Liver (tissue), 9 donors: Measurements from ENCODE around the gene KRT16. TPM values are rescaled to one million over a fixed set of nuclear protein-coding genes. Genes with fewer than 3 reads are reported as not detected.
"Not testable (repeated sequence)": the region's sequence is repeated elsewhere in the genome, so short reads cannot be mapped to it uniquely, and the experiment has no call there.

Source experiments
- DNase-seq: peaks from one replicate; pipeline ENCODE4 v3.0.0-alpha.2; 2017; ENCODE audit warnings: low spot score
- H3K27ac ChIP-seq, 2 donors: one replicate each; pipeline ENCODE4 v1.7.0; 2013; ENCODE audit warnings: inconsistent platforms in 2 of 2, low read length in 2 of 2, control low read depth in 1 of 2, low read depth in 1 of 2, mild to moderate bottlenecking in 1 of 2
- H3K27me3 ChIP-seq, 4 donors: one replicate each; pipeline versions ENCODE4 v1.6.1 to v1.7.0; 2013; ENCODE audit warnings: low read length in 3 of 4, inconsistent platforms in 1 of 4, mild to moderate bottlenecking in 1 of 4, moderate library complexity in 1 of 4; ENCODE audit not compliant: control insufficient read depth in 4 of 4, insufficient read depth in 4 of 4
- H3K36me3 ChIP-seq, 4 donors: one replicate each; pipeline versions ENCODE4 v1.6.1 to v1.7.0; 2013; ENCODE audit warnings: low read length in 3 of 4, mild to moderate bottlenecking in 3 of 4, low read depth in 1 of 4, moderate library complexity in 1 of 4; ENCODE audit not compliant: control insufficient read depth in 4 of 4, insufficient read depth in 3 of 4
- H3K4me1 ChIP-seq, 4 donors: one replicate each; pipeline versions ENCODE4 v1.6.1 to v1.7.0; 2013; ENCODE audit warnings: low read length in 3 of 4, mild to moderate bottlenecking in 3 of 4, moderate library complexity in 1 of 4; ENCODE audit not compliant: control insufficient read depth in 4 of 4, insufficient read depth in 4 of 4
- H3K4me3 ChIP-seq, 3 donors: one replicate each; pipeline versions ENCODE4 v1.6.1 to v1.7.0; 2013; ENCODE audit warnings: low read length in 3 of 3, control low read depth in 1 of 3, low read depth in 1 of 3, mild to moderate bottlenecking in 1 of 3
- H3K9ac ChIP-seq, 2 donors: one replicate each; pipeline ENCODE4 v1.7.0; 2013; ENCODE audit warnings: low read length in 2 of 2, mild to moderate bottlenecking in 2 of 2, moderate library complexity in 2 of 2, control low read depth in 1 of 2, low read depth in 1 of 2
- H3K9me3 ChIP-seq, 4 donors: one replicate each; pipeline versions ENCODE4 v1.6.1 to v1.7.0; 2013; ENCODE audit warnings: low read length in 3 of 4; ENCODE audit not compliant: control insufficient read depth in 4 of 4
- CTCF ChIP-seq: fragments of 150-350 bp; IDR thresholded peaks from 2 replicates; pipeline ENCODE4 v1.5.1; 2017; ENCODE audit warnings: improper control_type of control experiment, low read depth, low read length; ENCODE audit not compliant: missing input control
- EGR1 ChIP-seq, 2 donors: IDR thresholded peaks; 2 replicates each; pipeline ENCODE4 v1.6.1; 2016 to 2018; ENCODE audit warnings: antibody characterized with exemption in 2 of 2, low read depth in 2 of 2
- FOXA1 ChIP-seq: IDR thresholded peaks from 2 replicates; pipeline ENCODE4 v1.6.1; 2016; ENCODE audit warnings: antibody characterized with exemption
- GABPA ChIP-seq, 2 donors: IDR thresholded peaks in 1 of 2; conservative IDR thresholded peaks in 1 of 2; 2 replicates each; pipeline ENCODE4 v1.6.1; 2016; ENCODE audit warnings: antibody characterized with exemption in 2 of 2, mild to moderate bottlenecking in 1 of 2, moderate library complexity in 1 of 2
- HNF4A ChIP-seq, 2 donors: conservative IDR thresholded peaks; 2 replicates each; pipeline ENCODE4 v1.6.1; 2016; ENCODE audit warnings: antibody characterized with exemption in 2 of 2, mild to moderate bottlenecking in 2 of 2
- HNF4G ChIP-seq: IDR thresholded peaks from 2 replicates; pipeline ENCODE4 v1.6.1; 2016; ENCODE audit warnings: antibody characterized with exemption
- JUND ChIP-seq, 2 donors: IDR thresholded peaks; 2 replicates each; pipeline ENCODE4 v1.6.1; 2016; ENCODE audit warnings: antibody characterized with exemption in 2 of 2
- NR2F2 ChIP-seq: IDR thresholded peaks from 2 replicates; pipeline ENCODE4 v1.6.1; 2016; ENCODE audit warnings: antibody characterized with exemption
- RAD21 ChIP-seq, 2 donors: IDR thresholded peaks; 2 replicates each; pipeline ENCODE4 v1.6.1; 2016; ENCODE audit warnings: antibody characterized with exemption in 2 of 2, mild to moderate bottlenecking in 2 of 2
- RXRA ChIP-seq, 2 donors: IDR thresholded peaks; 2 replicates each; pipeline ENCODE4 v1.6.1; 2017 to 2018; ENCODE audit warnings: antibody characterized with exemption in 2 of 2, mild to moderate bottlenecking in 1 of 2
- SP1 ChIP-seq: IDR thresholded peaks from 2 replicates; pipeline ENCODE4 v1.6.1; 2018; ENCODE audit warnings: antibody characterized with exemption, mild to moderate bottlenecking
- YY1 ChIP-seq: IDR thresholded peaks from 2 replicates; pipeline ENCODE4 v1.6.1; 2016; ENCODE audit warnings: antibody characterized with exemption, mild to moderate bottlenecking
- WGBS: extraction: QIAGEN DNeasy Blood & Tissue Kit; methylation state at CpG from one replicate; pipeline ENCODE4 v1.1.7; 2013; 5-methylcytosine and 5-hydroxymethylcytosine counted together
- polyA plus RNA-seq, 2 donors: library from polyadenylated mRNA; stranded (reverse) in 1 of 2; unstranded in 1 of 2; fragments of 200-250 nt in 1 of 2; fragments of >200 nt in 1 of 2; fragmentation: Nextera tagmentation in 1 of 2; extraction: Ambion mirVana in 1 of 2; gene quantifications; one replicate each; pipeline versions ENCODE4 v1.2.1 to v1.2.3, GENCODE V29; 2013 to 2015
- total RNA-seq, 2 donors: library from RNA; depleted of rRNA; stranded (reverse); fragments of >200 nt; gene quantifications; one replicate each; pipeline ENCODE4 v1.2.3, GENCODE V29; 2014
- TF ChIP-seq, protein P1 (sequence below): IDR thresholded peaks from 2 replicates; pipeline ENCODE4 v1.6.1; 2016; ENCODE audit warnings: antibody characterized with exemption
- TF ChIP-seq, protein P2 (sequence below): IDR thresholded peaks from 2 replicates; pipeline ENCODE4 v1.6.1; 2016; ENCODE audit warnings: antibody characterized with exemption
- donor health status: healthy.
- donor health status: healthy.
- donor health status: healthy.
- donor health status: healthy.
- donor health status: healthy.

The KRT16 gene
- total and polyA plus RNA-seq, 4 donors = not detected

- TF ChIP-seq RXRA (IDR thresholded peaks at IDR 0.05) = no peak
- no peak for TF ChIP-seq YY1
- no peak for TF ChIP-seq NR2F2
- no peak for TF ChIP-seq SP1
- TF ChIP-seq, protein P1, sequence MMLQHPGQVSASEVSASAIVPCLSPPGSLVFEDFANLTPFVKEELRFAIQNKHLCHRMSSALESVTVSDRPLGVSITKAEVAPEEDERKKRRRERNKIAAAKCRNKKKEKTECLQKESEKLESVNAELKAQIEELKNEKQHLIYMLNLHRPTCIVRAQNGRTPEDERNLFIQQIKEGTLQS = no peak
- TF ChIP-seq HNF4G = no peak
- TF ChIP-seq RAD21 (IDR thresholded peaks at IDR 0.05) = no peak
- TF ChIP-seq CTCF = no peak
- no peak for TF ChIP-seq JUND (IDR thresholded peaks at IDR 0.05)
- TF ChIP-seq FOXA1 = no peak
- TF ChIP-seq GABPA (IDR thresholded peaks at IDR 0.05 in 1 of 2, conservative IDR thresholded peaks at IDR 0.05 in 1 of 2) = no peak
- no peak for TF ChIP-seq HNF4A (conservative IDR thresholded peaks at IDR 0.05)
- TF ChIP-seq, protein P2, sequence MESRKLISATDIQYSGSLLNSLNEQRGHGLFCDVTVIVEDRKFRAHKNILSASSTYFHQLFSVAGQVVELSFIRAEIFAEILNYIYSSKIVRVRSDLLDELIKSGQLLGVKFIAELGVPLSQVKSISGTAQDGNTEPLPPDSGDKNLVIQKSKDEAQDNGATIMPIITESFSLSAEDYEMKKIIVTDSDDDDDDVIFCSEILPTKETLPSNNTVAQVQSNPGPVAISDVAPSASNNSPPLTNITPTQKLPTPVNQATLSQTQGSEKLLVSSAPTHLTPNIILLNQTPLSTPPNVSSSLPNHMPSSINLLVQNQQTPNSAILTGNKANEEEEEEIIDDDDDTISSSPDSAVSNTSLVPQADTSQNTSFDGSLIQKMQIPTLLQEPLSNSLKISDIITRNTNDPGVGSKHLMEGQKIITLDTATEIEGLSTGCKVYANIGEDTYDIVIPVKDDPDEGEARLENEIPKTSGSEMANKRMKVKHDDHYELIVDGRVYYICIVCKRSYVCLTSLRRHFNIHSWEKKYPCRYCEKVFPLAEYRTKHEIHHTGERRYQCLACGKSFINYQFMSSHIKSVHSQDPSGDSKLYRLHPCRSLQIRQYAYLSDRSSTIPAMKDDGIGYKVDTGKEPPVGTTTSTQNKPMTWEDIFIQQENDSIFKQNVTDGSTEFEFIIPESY = no peak
- TF ChIP-seq EGR1 (IDR thresholded peaks at IDR 0.05; ENCODE audit: low read depth in 2 of 2) = no peak
- Histone ChIP-seq H3K36me3 (no peaks in the 10 kb centered on the region), H3K4me3 (no peak overlapping the region), H3K27me3 (no peaks in the 10 kb centered on the region), H3K9ac (no peak overlapping the region), H3K4me1 (peaks cover 0 to 2% (median 0%) of the 10 kb centered on the region in 4 donors), H3K9me3 (no peaks in the 10 kb centered on the region), H3K27ac (no peak overlapping the region)
- 85% methylated on average over 13 of the region's 13 CpGs for WGBS
- no peak for DNase-seq
Measured at GRCh38 chr17:41642252-41643156, 29.9 kb upstream of the KRT16 start.

- not testable (repeated sequence) for H3K9ac ChIP-seq, H3K27me3 ChIP-seq, H3K4me3 ChIP-seq, H3K9me3 ChIP-seq, H3K27ac ChIP-seq, H3K4me1 ChIP-seq, DNase-seq, H3K36me3 ChIP-seq
- WGBS = 98% methylated on average over 5 of the region's 5 CpGs
Measured at GRCh38 chr17:41640596-41640995, 28.0 kb upstream of the KRT16 start.
